HTERT RPE-1 (cell line): ENCODE measurements around the gene PTPRC.
"Not testable (repeated sequence)": the region's sequence is repeated elsewhere in the genome, so short reads cannot be mapped to it uniquely, and the experiment has no call there.

Experiments used
- in situ Hi-C: fragments of 300-500 bp; cut with MboI; formaldehyde crosslinking; loops from 4 replicates; pipeline ENCODE4 v1.14.3; 2020; ENCODE audit warnings: low sequenced_read_pairs

The PTPRC gene, protein sequence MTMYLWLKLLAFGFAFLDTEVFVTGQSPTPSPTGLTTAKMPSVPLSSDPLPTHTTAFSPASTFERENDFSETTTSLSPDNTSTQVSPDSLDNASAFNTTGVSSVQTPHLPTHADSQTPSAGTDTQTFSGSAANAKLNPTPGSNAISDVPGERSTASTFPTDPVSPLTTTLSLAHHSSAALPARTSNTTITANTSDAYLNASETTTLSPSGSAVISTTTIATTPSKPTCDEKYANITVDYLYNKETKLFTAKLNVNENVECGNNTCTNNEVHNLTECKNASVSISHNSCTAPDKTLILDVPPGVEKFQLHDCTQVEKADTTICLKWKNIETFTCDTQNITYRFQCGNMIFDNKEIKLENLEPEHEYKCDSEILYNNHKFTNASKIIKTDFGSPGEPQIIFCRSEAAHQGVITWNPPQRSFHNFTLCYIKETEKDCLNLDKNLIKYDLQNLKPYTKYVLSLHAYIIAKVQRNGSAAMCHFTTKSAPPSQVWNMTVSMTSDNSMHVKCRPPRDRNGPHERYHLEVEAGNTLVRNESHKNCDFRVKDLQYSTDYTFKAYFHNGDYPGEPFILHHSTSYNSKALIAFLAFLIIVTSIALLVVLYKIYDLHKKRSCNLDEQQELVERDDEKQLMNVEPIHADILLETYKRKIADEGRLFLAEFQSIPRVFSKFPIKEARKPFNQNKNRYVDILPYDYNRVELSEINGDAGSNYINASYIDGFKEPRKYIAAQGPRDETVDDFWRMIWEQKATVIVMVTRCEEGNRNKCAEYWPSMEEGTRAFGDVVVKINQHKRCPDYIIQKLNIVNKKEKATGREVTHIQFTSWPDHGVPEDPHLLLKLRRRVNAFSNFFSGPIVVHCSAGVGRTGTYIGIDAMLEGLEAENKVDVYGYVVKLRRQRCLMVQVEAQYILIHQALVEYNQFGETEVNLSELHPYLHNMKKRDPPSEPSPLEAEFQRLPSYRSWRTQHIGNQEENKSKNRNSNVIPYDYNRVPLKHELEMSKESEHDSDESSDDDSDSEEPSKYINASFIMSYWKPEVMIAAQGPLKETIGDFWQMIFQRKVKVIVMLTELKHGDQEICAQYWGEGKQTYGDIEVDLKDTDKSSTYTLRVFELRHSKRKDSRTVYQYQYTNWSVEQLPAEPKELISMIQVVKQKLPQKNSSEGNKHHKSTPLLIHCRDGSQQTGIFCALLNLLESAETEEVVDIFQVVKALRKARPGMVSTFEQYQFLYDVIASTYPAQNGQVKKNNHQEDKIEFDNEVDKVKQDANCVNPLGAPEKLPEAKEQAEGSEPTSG (N-terminal part only)

GRCh38 chr1:198638894-198639635 lies at the start of gene PTPRC:
PTPRC (plus strand) TSS chr1:198639040; CDS start chr1:198639269, 229 bp downstream.
- in situ Hi-C loops = no loop called here

- in situ Hi-C loops = no loop called here
Measured at GRCh38 chr1:198590454-198590853, 48.4 kb upstream of the PTPRC start.

GRCh38 chr1:198595765-198596164 lies 43.1 kb upstream of the PTPRC start:
- in situ Hi-C loops = no loop called here

DNA sequence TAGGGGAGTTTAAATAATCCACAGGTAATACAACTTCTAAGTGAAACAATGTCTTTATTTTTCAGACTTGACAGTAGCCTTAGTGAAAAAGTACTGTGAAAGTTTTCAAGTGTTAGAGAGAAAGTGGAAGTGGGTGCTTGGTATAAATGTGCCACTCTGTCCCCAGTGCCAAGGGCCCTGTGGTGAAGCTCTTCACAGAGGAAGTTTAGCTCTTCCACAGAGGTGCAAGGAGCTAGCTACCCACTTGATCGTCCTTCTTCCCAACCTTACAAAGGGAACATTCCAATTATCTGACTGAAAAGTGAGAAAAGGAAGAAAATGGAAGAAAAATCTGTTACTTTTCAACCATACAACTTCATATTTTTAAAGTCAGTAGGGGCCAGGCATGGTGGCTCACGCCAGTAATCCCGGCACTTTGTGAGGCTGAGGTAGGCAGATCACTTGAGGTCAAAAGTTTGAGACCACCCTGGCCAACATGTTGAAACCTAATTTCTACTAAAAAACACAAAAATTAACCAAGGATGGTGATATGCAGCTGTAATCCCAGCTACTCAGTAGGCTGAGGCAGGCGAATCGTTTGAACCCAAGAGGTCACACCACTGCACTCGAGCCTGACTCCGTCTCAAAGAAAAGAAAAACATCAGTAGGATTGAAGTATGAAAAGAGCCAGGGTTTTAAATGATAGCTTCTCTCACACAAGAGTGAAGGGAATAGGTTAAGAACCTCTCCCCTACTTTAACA lies 41.0 kb upstream of the PTPRC start:
- in situ Hi-C loops = no loop called here

DNA sequence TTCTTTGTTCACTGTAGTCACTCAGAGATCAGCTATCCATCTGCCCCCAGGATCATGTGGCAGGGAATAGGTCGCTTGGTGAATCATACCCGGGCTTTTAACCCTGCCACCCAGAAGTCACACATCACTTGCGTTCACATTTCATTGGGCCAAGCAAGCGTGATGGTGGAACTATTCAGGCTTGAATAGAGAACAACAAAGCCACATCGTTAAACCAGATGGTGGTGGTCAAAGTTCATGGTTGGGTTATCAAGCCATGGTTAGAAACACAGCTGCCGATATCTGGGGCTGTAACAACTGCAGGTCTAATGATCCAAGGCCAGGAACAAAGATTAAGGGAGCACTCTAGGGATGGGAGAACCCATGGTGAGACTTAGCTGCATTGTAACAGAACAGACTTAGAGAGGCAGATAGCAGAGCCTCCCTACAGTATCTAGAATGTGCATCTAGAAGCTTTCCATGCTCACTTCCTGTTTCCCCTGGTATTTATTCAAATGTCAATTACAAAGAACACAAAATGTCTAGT lies 40.0 kb upstream of the PTPRC start:
- in situ Hi-C loops = no loop called here

- in situ Hi-C loops = no loop called here
Measured at GRCh38 chr1:198599749-198600148, 39.1 kb upstream of the PTPRC start.

- in situ Hi-C loops = no loop called here
Measured at GRCh38 chr1:198600906-198601305, 37.9 kb upstream of the PTPRC start.

DNA sequence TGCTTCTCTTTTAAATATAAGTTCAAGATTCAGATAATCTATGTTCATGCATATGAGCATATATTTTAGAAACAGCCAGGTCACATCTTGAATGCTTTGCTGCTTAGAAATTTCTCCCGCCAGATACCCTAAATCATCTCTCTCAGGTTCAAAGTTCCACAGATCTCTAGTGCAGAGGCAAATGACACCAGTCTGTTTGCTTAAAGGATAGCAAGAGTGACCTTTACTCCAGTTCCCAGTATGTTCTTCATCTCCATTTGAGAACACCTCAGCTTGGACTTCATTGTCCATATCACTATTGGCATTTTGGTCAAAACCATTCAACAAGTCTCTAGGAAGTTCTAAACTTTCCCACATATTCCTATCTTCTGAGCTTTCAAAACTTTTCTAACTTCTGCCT lies 37.5 kb upstream of the PTPRC start:
- in situ Hi-C loops = not testable (repeated sequence)

DNA sequence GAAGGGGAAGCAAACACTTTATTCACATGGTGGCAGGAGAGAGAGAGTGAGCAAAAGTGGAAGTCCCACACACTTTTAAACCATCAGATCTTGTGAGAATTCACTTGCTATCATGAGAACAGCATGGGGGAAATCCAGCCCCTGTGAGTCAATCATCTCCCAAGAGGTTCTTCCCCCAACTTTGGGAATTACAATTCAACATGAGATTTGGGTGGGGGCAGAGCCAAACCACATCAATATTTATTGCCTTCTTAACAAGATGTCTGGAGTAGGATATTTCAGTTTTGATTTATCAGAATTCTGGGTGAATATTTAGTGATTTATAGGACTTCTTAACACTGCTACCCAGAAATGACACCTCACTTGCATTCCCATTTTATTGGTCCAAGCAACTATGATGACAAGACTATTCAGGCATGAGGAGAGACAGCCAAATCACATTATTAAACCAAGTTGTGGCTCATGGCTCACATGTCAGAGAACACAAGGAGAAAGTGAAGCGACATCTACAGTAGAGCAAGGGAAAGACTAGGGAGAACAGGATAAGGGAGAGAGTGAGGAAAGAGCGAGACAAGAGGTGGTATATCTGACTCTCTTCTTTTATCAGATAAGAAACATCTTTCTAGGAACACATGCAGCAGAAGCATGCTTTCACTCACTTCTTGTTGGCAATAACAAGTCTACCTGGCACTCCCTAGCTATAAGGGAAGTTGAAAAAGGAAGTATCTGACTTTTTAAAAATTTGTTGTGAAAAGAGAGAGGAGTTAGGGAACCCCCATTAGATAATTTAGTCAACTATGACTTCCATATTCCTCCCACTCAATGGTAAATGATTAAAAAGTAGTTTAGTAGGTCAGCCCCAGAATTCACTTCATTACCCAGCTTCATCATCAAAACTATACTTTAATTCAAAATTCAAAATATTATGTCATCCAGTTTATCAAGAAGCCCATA lies 36.6 kb upstream of the PTPRC start:
- in situ Hi-C loops = no loop called here

- in situ Hi-C loops = no loop called here
Measured at GRCh38 chr1:198604975-198605374, 33.9 kb upstream of the PTPRC start.

- in situ Hi-C loops = no loop called here
Measured at GRCh38 chr1:198605406-198605805, 33.4 kb upstream of the PTPRC start.

DNA sequence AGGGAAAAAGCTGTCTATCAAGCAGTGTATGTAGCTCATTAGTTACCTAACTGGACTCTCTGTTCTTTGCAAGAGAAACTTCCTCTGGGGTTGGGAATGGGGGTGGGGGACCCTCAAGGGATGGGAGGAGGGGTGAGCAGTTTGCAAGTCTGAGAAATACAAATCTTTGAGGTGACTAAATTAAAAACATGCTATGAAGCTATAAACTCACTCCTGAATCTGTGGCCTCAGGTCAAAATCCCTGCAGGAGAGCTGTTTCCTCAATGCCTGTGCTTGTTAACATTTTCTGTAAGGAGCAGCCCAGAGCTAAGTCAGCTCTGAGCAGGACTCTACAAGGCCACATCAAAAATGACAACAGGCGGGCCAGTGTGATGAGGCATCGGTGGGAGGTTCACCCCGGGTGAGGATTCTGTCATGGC lies 32.8 kb upstream of the PTPRC start:
- in situ Hi-C loops = no loop called here

DNA sequence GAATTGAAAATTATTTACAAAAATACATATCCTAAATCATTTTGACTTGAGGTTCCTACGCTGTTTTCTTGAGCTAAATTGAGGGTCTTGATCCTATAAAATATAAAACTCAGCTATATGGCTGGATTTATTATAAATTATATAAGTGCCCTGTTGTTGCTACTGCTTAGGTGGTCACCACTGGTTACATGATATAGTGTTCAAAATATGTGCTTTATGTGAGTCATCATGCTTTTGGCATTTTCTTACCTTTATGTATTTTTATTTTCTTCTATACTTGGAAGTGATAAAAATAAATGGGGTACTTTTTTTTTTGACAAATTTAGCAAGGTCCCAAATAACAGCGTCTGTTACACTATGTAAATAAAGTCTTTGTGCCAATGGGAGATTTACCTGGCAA lies 31.1 kb upstream of the PTPRC start:
- in situ Hi-C loops = no loop called here

DNA sequence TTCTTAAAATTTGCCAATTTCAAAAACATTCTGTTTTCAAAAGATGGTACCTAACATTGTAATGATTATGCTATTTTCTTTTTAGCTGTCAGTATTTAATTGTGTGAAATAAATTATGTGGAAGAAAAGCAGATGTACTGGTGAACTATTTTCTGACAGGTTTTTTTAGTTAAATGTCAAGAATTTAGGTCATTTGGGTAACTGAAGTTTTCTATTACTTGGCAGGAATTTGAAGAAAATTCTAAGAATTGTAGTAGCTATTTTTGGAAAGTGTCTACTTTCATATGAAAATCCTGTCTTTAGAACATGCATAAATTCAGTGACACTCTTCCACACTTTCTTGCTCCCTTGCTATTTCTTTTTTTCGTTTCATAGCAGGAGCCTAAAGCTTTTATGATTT lies 28.5 kb upstream of the PTPRC start:
- in situ Hi-C loops = no loop called here

- in situ Hi-C loops = no loop called here
Measured at GRCh38 chr1:198611219-198611618, 27.6 kb upstream of the PTPRC start.

DNA sequence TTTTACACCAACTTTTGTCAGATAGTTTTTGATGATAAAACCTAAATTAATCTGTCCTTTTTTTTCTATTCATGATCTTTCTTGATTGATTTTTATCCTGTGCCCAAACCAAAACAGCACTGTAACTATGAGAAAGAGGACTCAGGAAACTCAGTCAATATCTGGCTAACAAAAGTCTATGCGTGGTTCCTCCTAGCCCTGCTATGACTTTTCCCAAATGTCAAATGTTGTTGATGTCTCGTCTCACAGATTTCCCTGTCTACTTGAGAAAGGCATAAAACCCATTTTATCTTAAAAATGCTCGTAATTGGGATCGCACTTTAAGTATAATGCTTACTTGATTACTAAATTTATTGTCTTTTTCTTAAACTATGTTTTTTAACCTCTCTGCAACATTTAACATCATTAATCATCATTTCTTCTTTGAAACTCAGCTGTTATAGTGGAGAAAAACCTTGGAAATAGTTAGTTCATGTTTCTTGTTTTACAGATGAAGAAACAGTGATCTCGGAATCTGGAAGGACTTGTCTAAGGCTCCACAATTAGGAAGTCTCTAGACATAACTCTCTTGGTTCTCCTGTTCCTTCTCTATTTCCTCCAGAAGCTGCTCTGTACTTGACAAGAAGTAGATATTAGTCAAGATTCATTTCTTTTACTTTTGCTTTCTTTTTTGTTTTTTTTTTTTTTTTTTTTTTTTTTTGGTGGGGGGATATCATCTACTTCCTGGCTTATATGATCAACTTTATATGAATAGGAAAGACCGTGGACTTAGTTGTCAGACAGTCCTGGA lies 26.2 kb upstream of the PTPRC start:
- in situ Hi-C loops = no loop called here

GRCh38 chr1:198617406-198617805 lies 21.4 kb upstream of the PTPRC start:
- in situ Hi-C loops = no loop called here
